NCI-H460 (cell line): ENCODE data around the gene GRK3. TPM values are rescaled to one million over a fixed set of nuclear protein-coding genes. Genes with fewer than 3 reads are reported as not detected.
"Not testable (repeated sequence)": the region's sequence is repeated elsewhere in the genome, so short reads cannot be mapped to it uniquely, and the experiment has no call there.

Experiments
- DNase-seq: peaks from one replicate; pipeline ENCODE4 v3.0.0-alpha.2; 2016; ENCODE audit warnings: low read depth; ENCODE audit errors: extremely low read depth
- total RNA-seq: library from RNA; depleted of rRNA; stranded (reverse); fragments of >200 nt; shearing (Covaris generic); gene quantifications from 2 replicates; pipeline ENCODE4 v1.2.3, GENCODE V29; 2014

The GRK3 gene
- total RNA-seq, 1 experiment from 2014 or later, result 3.7 TPM

DNA sequence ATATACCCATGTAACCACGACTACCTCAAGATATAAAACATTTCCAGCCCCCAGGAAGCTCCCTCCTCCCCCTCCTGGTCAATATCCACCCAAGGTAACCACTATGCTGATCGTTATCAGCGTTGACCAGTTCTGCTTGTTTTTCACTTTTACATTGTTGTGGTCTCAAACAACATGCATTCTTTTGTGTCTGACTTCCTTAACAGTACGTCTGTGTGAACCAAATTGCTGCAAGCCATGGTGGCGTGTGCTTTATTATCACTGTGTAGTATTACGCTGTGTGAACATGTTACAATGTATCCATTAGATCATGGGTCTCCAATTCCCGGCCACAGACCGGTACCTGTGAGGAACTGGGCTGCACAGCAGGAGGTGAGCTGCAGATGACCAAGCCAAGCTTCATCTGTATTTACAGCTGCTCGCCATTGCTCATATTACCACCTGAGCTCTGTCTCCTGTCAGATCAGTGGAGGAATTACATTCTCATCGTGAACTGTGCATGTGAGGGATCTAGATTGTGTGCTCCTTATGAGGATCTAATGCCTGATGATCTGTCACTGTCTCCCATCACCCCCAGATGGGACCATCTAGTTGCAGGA, 15.5 kb upstream of the GRK3 start:
- DNase-seq, result no peak

DNA sequence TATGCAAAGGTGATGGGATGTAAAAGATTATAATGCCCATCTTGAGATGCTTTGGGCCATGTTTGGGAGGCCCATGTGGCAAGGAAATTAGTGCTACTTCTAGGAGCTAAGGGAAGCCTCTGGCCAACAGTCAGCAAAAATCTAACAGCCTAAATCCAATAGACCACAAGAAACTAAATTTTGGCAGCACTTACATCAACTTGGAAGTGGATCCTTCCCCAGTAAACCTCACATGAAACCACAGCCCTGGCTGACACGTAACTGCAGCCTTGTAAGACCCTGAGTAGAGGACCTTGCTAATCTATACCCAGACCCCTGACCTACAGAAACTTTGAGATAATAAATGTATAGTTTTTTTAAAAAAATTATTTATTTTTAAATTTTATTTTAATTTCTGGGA, 13.1 kb upstream of the GRK3 start:
- no peak for DNase-seq

DNA sequence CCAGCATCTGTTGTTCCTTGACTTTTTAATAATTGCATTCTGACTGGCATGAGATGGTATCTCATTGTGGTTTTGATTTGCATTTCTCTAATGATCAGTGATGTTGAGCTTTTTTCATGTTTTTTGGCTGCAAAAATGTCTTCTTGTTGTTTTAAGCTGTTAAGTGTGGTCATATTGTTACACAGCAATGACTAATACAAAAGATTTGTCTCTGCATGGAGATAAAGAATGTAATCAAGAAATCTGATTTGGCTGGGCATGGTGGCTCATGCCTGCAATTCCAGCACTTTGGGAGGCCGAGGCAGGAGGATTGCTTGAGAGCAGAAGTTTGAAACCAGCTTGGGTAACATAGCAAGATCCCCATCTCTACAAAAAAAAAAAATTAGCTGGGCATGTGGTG, 12.1 kb upstream of the GRK3 start:
- DNase-seq, result not testable (repeated sequence)

DNA sequence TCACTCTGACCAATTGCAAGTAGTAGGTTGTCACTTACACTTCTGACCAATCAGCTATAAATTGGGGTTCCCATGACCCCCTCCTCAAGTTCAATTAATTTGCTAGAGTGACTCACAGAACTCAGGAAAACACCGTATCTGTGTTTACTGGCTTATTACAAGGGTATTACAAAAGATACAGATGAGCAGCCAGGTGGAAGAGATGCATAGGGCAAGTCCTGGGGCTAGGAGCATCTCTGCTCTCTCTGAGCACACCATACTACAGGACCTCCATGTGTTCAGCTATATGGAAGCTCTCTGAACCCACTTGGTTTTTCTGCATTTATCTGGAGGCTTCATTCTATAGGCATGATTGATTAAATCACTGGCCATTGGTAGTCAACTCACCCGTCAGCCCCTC, 11.3 kb upstream of the GRK3 start:
- DNase-seq, result no peak

DNA sequence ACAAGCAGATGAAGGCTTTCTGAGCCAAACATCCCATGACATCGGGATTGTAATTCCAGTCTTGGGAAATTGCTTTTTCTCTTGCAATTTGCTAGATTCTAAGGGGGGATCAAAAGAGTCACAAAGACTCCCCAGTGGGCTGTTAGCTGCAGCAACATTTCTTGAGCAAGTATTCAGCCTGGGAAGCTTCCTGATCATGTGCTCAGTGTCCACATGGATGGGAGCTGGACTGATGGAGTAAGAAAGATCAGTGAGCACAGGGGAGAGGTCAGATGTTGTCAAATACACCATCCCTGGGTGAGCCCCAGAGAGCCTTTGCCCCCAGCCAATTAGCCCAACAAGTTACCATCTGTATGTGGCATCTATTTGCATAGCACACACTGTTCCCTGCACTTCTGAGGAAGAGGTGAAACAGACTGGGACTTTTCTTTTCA, 10.2 kb upstream of the GRK3 start:
- DNase-seq, result no peak

DNA sequence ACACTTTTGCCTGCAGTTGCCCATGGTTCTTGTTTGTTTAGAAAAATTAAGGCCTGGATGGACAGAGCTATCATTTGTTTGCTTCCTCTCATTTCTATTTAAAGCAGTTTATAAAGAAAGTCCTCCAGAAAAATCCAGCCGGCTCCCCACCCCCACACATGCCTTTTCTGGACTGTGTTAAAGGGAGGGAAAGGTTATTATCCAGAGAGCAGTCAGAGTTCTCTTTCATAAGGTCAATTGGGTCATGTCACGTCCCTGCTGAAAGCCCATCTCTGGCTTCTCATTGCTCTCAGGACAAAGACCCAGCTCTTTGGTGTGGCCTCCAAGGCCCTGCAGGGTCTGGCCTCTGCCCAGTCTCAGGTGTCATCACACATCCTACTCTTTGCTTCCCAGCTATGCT, 9.8 kb upstream of the GRK3 start:
- DNase-seq, result no peak

DNA sequence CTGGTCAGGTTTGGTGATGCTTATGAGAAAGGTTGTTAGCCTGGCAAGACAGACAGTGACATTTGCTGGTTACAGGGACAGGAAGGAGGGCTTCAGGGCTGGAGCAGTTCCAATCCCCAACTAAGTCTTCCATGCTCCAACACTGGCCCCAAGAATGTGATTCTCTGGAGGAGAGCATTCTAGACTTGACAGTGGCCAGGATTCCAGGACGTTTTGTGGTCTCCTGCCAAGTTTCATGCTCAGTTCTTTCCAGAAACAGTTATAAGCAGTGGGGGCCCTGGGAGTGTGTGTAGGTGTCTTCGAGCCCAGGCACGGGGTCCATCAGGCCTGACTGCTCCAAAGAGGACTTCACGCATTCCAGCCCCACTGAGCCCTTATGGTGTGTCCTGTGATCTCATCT, 8.9 kb upstream of the GRK3 start:
- DNase-seq, result no peak

DNA sequence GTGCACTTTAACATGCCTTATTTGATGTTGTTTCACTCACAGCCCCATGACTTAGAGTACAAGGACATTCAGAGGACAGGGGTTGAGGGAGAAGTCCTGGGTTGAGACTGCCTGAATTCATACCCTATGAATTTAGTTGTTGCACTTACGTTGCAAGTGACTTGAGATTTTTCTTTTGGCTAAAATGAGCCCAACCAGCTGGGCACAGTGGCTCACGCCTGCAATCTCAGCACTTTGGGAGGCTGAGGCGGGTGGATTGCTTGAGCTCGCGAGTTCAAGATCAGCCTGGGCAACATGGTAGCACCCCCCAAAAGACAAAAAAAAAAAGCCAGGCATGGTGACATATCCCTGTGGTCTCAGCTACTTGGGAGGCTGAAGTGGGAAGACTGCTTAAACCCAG, 7.3 kb upstream of the GRK3 start:
- no peak for DNase-seq

DNA sequence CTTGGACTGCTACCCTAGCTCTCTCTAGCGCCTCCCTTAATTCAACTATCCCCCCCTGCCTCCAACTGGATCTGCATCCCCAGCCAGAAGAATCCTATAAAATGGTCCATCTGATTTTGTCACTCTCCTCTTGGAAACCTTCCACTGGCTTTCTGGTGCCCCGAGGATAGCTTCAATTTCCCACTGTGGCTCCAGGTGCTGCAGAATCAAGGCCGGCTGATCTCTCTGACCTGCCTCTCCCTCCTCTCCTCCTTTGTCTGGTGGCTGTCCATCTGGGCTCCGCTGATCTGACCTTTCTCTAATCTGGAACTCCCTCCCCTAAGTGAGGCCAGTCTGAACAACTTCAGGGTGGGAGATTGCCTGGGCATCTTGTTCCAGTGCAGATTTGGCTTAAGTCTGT, 6.1 kb upstream of the GRK3 start:
- DNase-seq, result no peak

DNA sequence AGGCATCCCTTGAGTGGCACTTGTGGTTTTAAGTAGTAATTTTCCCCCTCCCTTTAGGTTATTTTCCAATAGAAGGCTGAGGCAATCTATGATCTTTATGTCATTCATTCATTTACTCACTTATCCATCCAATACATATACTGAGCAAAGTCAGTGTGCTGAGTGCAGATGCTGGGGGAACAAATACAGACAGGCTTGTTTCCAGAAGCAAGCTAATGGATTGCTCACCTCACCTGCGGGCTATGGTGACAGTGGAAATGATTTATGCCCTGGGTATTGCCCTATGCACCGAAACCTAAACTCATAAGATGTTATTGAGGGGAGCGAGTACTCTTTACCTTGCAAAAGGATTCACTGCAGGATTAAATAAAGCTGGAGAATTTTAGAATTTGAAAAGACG, 4.6 kb upstream of the GRK3 start:
- not testable (repeated sequence) for DNase-seq

DNA sequence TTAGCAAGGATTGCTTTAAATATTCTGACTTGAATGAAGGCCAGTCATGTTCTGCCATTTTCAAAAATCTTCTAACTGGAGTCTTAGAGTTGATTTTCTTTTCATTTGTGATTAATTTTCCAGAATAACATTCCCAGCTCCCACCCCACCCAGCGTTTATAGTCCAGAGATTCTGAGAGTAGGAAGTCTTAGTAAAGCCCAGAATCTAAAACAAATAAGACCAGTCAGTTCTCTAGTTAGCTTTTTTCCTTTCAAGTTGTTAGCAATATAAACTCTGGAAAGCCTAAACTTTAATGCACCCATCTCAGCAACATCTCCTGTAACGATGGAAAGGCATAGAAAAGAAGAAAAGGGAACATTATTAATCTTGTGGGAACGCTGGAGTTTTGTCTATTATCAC, 3.3 kb upstream of the GRK3 start:
- DNase-seq, result not testable (repeated sequence)

DNA sequence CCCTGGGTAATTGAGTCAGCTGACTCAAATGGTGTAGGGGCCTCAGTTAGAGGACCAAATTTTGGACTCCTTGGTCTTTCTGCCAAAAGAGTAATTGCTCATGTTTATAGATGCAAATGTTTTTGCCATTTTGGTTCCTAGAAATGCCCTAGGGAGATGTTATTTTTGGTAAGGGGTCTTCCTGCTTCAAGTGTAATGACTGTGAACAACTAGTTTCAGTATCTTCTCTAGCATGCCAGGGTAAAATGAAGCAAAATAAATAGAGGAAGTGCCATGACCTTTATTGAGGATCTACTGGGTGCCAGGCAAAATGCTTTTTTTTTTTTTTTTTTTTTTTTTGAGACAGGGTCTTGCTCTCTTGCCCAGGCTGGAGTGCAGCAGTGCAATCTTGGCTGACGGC, 2.5 kb upstream of the GRK3 start:
- DNase-seq, result not testable (repeated sequence)

DNA sequence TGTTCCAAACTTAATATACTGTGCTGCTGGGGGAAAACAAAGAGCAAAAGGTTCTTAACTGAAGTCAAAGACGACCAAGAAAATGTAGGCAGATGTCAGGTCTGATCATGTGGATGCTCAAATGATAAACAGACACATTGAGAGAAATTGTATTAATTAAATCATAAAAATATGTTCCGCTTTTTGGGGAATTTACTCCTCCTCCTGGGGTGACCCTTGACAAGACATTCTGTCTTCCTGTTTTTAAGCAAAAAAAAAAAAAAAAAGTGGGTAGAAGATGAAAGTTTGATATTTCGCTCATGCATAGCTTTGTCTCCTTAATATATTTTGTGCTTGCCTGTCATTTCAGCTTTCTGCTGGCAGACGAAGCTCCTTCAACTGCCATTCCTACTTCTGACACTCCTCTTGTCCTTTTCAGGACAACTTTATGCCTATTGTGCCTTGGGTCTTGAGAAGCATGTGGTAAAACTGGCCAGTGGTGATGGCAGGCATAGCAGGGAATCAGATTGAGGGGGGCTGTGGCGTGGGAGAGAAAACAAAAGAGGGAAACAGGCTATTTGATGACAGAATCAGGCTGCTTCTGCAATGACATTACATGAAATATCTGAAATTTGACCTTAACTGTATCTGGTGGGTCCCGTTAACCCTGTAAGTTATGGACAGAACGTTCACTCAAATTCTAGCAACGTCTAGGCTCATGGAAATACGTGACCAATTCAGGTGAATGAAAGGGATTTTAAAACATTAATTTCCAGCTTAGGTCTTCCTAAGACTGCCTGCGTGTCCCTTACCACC, 1.3 kb upstream of the GRK3 start:
- DNase-seq, result not testable (repeated sequence)

DNA sequence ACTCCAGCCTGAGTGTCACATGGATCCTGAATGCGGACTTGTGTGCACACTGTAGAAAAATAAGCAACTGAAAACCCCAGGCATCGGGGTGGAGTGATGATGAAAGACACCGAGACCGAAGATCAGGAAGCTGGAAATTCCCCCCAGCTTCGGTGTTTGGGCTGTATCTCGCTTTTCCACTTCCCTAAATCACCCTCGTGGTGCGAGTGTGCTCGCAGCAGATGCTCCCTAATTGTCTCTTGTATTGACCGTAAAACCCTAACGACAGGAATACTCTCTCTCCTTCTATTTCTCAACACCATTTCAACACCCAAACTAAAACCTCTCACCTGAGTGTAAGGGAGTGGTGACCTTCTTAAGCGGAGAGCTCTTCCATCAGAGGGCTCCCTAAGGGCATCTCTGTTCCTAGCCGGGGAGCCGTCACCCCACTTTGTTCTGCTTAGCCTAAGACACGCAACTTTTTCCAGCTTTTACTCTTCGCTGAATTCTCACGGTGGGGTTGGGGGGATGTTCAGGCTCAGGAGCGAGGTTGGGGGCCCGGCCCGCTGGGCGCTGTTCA, 635 bp upstream of the GRK3 start:
- no peak for DNase-seq

DNA sequence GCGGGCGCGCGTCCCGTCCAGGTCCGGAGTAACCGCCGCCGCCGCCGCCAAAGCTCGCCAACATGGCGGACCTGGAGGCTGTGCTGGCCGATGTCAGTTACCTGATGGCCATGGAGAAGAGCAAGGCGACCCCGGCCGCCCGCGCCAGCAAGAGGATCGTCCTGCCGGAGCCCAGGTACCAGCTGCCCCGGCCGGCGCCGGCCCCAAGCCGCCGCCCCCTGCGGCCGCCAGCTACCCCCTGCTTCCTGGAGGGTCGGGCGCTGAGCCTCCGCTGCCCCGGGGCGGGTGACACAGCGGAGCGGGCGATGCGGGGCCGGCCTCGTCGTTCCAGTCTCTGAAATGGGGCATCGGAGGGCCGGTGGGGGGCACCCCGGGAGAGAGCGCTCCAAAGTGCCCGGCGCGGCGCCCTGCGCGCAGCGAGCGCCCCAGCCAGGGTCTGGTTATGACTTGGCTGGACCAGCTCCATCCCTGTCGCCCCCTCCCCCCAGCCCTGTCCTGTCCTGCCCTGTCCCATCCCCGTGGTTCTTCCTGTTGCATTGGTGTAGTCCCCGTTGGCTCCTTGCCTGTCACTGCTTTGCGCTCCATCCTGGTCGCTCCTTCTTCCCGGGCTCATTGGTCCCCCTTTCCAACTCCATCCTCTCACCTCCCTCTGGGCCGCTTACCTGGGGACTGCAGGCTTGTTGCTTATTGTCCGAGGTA, 653 bp downstream of the GRK3 start:
- no peak for DNase-seq

DNA sequence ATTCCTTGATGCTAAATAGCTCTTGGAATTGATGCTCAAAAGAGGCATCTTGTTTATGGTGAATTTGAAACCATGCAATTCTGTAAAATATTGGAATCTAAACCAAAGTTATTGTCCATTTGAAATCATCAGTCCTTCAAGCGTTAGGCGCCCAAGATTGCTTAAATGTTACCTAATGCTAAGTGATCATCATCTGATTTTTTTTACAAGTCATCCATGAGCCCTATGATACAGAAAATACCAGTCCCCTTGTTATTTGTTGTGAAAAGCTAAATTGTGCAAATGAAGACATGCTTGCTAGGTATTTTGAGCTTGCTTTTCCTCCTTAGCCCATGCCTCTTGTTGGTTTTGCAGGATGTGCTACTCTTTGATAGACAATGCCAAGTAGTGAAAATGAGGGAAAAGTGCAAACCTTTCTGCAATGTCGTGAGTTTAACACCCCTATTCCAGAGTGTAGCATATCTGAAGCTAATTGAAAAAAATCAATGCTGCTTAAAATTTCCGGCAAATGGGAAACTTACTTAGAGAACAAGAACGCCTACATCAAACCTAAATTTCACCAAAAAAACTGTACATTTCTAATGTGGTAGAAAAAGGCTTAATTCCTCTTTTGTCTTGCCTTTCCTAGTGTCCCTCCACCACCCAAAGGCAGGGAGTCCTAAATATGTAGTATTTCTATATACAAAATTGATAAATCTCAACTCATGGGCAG, 1.9 kb downstream of the GRK3 start:
- no peak for DNase-seq

DNA sequence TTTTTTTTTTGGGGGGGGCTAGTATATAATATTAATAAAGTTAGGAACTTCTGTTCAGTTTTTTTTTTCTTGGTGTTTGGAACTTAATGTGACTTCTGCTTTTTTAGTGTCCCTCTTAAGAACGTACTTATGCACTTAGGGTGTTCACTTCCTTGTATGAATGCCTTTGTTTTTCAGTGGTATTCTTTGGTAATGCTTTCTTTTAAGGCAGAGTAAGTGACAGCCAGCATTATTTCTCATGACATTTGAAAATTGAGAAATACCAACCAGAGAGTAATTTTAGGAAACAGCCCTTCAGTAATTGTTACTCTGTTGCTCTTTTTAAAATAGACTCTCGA, 2.4 kb downstream of the GRK3 start:
- DNase-seq, result no peak

DNA sequence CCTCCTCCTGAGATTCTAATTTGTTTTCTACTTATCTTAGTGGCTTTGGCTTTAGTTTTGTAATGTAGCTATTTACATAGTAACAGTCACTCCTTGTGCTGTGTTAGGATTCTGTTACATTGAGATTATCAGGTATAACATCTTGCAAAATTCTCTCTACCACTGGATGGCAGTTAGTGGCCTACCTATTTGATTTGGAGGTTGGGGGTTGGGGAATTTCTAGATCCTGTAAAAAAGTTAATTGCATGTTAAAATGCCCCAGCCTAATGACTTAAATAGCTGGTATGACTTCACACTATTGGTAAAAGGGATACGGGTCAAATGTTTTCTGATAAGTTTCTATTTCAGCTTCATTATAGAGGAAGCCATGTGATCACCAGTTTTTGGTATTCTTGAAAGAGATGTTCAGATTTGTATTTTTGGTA, 2.8 kb downstream of the GRK3 start:
- DNase-seq, result no peak

DNA sequence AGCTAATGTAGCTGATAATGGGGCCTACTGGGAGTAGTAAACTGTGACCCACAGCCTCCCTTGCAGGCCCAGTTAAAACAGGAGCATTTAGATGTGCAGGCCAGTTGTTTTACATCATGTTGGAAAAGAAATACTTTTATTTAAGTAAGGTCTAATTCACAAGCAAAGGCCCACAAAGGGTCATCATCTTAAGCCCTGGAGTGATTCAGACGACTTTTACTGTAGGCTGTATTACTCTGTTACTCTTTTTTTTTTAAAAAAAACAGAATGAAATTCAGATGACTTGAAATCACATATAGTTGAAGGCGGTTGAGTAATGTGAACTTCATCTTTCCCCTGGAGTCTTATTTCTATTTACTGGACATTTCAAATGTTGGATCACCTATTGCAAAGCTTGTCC, 3.6 kb downstream of the GRK3 start:
- not testable (repeated sequence) for DNase-seq

DNA sequence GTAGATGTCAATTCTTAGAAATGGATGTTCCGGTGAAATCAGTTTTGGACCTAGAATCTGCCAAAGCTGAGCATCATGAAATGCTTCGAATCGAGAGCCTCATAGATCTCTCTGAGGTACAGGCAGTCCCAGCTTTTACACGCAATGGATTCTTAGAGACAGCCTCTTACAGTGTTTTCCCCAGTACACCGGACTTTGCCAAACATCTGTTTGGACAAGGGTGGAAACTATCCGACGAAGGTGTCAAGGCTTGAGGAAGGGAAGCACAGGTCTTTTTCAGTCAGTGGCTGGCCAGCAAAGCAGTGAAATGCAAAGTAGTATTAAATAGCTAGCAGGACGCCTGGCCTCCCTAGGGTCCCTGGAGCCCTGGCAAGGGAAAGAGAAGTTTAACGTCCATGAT, 4.9 kb downstream of the GRK3 start:
- DNase-seq, result no peak

DNA sequence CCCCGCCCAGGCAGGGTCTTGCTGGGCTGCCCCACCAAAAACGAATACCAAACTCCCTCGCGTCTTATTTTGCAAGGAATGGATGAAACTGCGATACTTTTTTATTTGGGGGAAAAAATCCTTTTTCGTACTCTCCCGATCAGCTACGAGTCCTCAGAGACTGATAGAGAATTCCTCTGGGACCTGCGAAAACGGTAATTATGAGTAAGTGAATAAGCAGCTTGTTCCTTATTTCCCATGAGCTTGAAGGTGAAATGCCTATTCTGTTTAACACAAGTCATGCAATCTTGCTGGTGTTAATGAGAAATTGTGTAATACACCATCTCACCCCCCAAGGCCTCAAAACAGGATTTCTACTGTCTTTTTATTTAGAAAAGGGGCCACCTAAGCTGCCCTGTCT, 5.5 kb downstream of the GRK3 start:
- DNase-seq, result no peak
